Thyroid gland (tissue), 4 donors: Measurements from ENCODE around the gene FHIT.

Source experiments
- CTCF ChIP-seq, 6 experiments: fragments of 200-600 bp in 3 of 6; fragments of 450-650 bp in 3 of 6; sonication (generic) in 3 of 6; IDR thresholded peaks; one replicate each; pipeline ENCODE4 v1.5.1; 2016 to 2019; ENCODE audit warnings: antibody characterized with exemption in 6 of 6, mild to moderate bottlenecking in 2 of 6, inconsistent platforms in 1 of 6, moderate library complexity in 1 of 6
- POLR2A ChIP-seq, 2 donors: fragments of 450-650 bp; IDR thresholded peaks; one replicate each; pipeline ENCODE4 v1.6.1; 2017; ENCODE audit warnings: antibody characterized with exemption in 2 of 2, mild to moderate bottlenecking in 2 of 2, moderate library complexity in 1 of 2

GRCh38 chr3:59920822-59921221 lies 1330.4 kb downstream of the FHIT start:
- TF ChIP-seq CTCF (IDR thresholded peaks at IDR 0.05) (no peak), POLR2A (IDR thresholded peaks at IDR 0.05) (no peak)
